Measurements from ENCODE around the gene SMPD1.

SMPD1 gene

GRCh38 chr11:6405052-6405667 is 14.9 kb downstream of the SMPD1 start:
- no peaks in the 10 kb centered on the region for H3K27me3 ChIP-seq (ENCODE audit: insufficient read depth, insufficient read length)
- H3K4me3 ChIP-seq (ENCODE audit: insufficient read length, low read depth), result no peak overlapping the region
- DNase-seq (ENCODE audit: low read depth, low spot score), result no peak
- TF ChIP-seq SUZ12 (IDR thresholded peaks at IDR 0.05; ENCODE audit: extremely low read depth, insufficient read depth, insufficient read length) (no peak), YY1 (IDR thresholded peaks at IDR 0.05; ENCODE audit: insufficient read depth, insufficient read length) (no peak), ZNF274 (IDR thresholded peaks at IDR 0.05; ENCODE audit: low read depth, low read length) (no peak)
- no peaks in the 10 kb centered on the region for H3K9me3 ChIP-seq (ENCODE audit: insufficient read depth, low read length)
- H3K36me3 ChIP-seq (ENCODE audit: insufficient read depth, insufficient read length, low read length), result peaks cover 16% of the 10 kb centered on the region
- peaks cover 11% of the 10 kb centered on the region for H3K4me1 ChIP-seq (ENCODE audit: insufficient read depth, insufficient read length)
- no peak overlapping the region for H3K9ac ChIP-seq (ENCODE audit: insufficient read length, low read depth)

- H3K4me1 ChIP-seq (ENCODE audit: insufficient read depth, insufficient read length), result peaks cover 11% of the 10 kb centered on the region
- H3K27me3 ChIP-seq (ENCODE audit: insufficient read depth, insufficient read length), result no peaks in the 10 kb centered on the region
- no peak overlapping the region for H3K9ac ChIP-seq (ENCODE audit: insufficient read length, low read depth)
- no peak overlapping the region for H3K4me3 ChIP-seq (ENCODE audit: insufficient read length, low read depth)
- no peaks in the 10 kb centered on the region for H3K9me3 ChIP-seq (ENCODE audit: insufficient read depth, low read length)
- H3K36me3 ChIP-seq (ENCODE audit: insufficient read depth, insufficient read length, low read length), result peaks cover 17% of the 10 kb centered on the region
- TF ChIP-seq YY1 (IDR thresholded peaks at IDR 0.05; ENCODE audit: insufficient read depth, insufficient read length) (no peak), SUZ12 (IDR thresholded peaks at IDR 0.05; ENCODE audit: extremely low read depth, insufficient read depth, insufficient read length) (no peak), ZNF274 (IDR thresholded peaks at IDR 0.05; ENCODE audit: low read depth, low read length) (no peak)
- DNase-seq (ENCODE audit: low read depth, low spot score), result no peak
Observed at GRCh38 chr11:6405846-6406245, 15.6 kb downstream of the SMPD1 start.

GRCh38 chr11:6406370-6406769 is 16.1 kb downstream of the SMPD1 start:
- no peak for DNase-seq (ENCODE audit: low read depth, low spot score)
- no peaks in the 10 kb centered on the region for H3K27me3 ChIP-seq (ENCODE audit: insufficient read depth, insufficient read length)
- peaks cover 11% of the 10 kb centered on the region for H3K4me1 ChIP-seq (ENCODE audit: insufficient read depth, insufficient read length)
- H3K36me3 ChIP-seq (ENCODE audit: insufficient read depth, insufficient read length, low read length), result peaks cover 12% of the 10 kb centered on the region
- TF ChIP-seq YY1 (IDR thresholded peaks at IDR 0.05; ENCODE audit: insufficient read depth, insufficient read length) (no peak), SUZ12 (IDR thresholded peaks at IDR 0.05; ENCODE audit: extremely low read depth, insufficient read depth, insufficient read length) (no peak), ZNF274 (IDR thresholded peaks at IDR 0.05; ENCODE audit: low read depth, low read length) (no peak)
- no peak overlapping the region for H3K4me3 ChIP-seq (ENCODE audit: insufficient read length, low read depth)
- no peaks in the 10 kb centered on the region for H3K9me3 ChIP-seq (ENCODE audit: insufficient read depth, low read length)
- H3K9ac ChIP-seq (ENCODE audit: insufficient read length, low read depth), result no peak overlapping the region

GRCh38 chr11:6410695-6411430 is 20.6 kb downstream of the SMPD1 start:
- no peak overlapping the region for H3K9ac ChIP-seq (ENCODE audit: insufficient read length, low read depth)
- H3K4me1 ChIP-seq (ENCODE audit: insufficient read depth, insufficient read length), result no peaks in the 10 kb centered on the region
- no peak for DNase-seq (ENCODE audit: low read depth, low spot score)
- H3K36me3 ChIP-seq (ENCODE audit: insufficient read depth, insufficient read length, low read length), result peaks cover 4% of the 10 kb centered on the region
- TF ChIP-seq YY1 (IDR thresholded peaks at IDR 0.05; ENCODE audit: insufficient read depth, insufficient read length), result no peak
- no peak for TF ChIP-seq SUZ12 (IDR thresholded peaks at IDR 0.05; ENCODE audit: extremely low read depth, insufficient read depth, insufficient read length)
- no peak for TF ChIP-seq ZNF274 (IDR thresholded peaks at IDR 0.05; ENCODE audit: low read depth, low read length)
- no peaks in the 10 kb centered on the region for H3K27me3 ChIP-seq (ENCODE audit: insufficient read depth, insufficient read length)
- no peaks in the 10 kb centered on the region for H3K9me3 ChIP-seq (ENCODE audit: insufficient read depth, low read length)
- no peak overlapping the region for H3K4me3 ChIP-seq (ENCODE audit: insufficient read length, low read depth)

GRCh38 chr11:6411594-6412031 is 21.3 kb downstream of the SMPD1 start:
- Histone ChIP-seq H3K9ac (ENCODE audit: insufficient read length, low read depth) (no peak overlapping the region), H3K27me3 (ENCODE audit: insufficient read depth, insufficient read length) (no peaks in the 10 kb centered on the region), H3K4me3 (ENCODE audit: insufficient read length, low read depth) (no peak overlapping the region), H3K4me1 (ENCODE audit: insufficient read depth, insufficient read length) (no peaks in the 10 kb centered on the region), H3K36me3 (ENCODE audit: insufficient read depth, insufficient read length, low read length) (peaks cover 4% of the 10 kb centered on the region), H3K9me3 (ENCODE audit: insufficient read depth, low read length) (no peaks in the 10 kb centered on the region)
- DNase-seq (ENCODE audit: low read depth, low spot score), result no peak
- no peak for TF ChIP-seq ZNF274 (IDR thresholded peaks at IDR 0.05; ENCODE audit: low read depth, low read length)
- TF ChIP-seq YY1 (IDR thresholded peaks at IDR 0.05; ENCODE audit: insufficient read depth, insufficient read length), result no peak
- no peak for TF ChIP-seq SUZ12 (IDR thresholded peaks at IDR 0.05; ENCODE audit: extremely low read depth, insufficient read depth, insufficient read length)

DNA sequence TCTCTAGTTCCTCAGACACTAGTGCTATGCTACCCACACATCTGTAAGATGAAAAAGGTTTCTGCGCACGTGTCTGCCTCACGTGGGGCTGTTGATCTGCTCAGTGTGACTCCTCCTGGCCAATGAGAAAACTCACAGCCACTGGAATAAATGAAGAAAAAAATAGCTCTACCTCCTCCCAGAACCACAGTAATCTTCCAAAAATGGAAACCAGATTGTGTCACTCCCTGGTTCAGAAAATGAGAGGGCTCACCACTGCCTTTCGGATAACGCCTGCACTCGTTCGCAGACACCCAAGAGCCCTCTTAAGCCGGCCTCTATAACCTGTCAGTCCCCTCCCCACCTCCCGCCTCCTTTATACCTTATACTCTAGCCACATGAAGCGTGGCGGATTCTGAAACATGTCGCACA is 23.5 kb downstream of the SMPD1 start:
- Histone ChIP-seq H3K36me3 (ENCODE audit: insufficient read depth, insufficient read length, low read length) (peaks cover 4% of the 10 kb centered on the region), H3K27me3 (ENCODE audit: insufficient read depth, insufficient read length) (peaks cover 8% of the 10 kb centered on the region)

GRCh38 chr11:6414874-6415328 is 24.6 kb downstream of the SMPD1 start:
- Histone ChIP-seq H3K36me3 (ENCODE audit: insufficient read depth, insufficient read length, low read length) (peaks cover 4% of the 10 kb centered on the region), H3K4me1 (ENCODE audit: insufficient read depth, insufficient read length) (peaks cover 3% of the 10 kb centered on the region), H3K9ac (ENCODE audit: insufficient read length, low read depth) (no peak overlapping the region), H3K4me3 (ENCODE audit: insufficient read length, low read depth) (no peak overlapping the region), H3K27me3 (ENCODE audit: insufficient read depth, insufficient read length) (peaks cover 17% of the 10 kb centered on the region), H3K9me3 (ENCODE audit: insufficient read depth, low read length) (no peaks in the 10 kb centered on the region)
- TF ChIP-seq SUZ12 (IDR thresholded peaks at IDR 0.05; ENCODE audit: extremely low read depth, insufficient read depth, insufficient read length) (no peak), ZNF274 (IDR thresholded peaks at IDR 0.05; ENCODE audit: low read depth, low read length) (no peak), YY1 (IDR thresholded peaks at IDR 0.05; ENCODE audit: insufficient read depth, insufficient read length) (no peak)
- DNase-seq (ENCODE audit: low read depth, low spot score), result no peak

More for the DNA sequence above, 23.5 kb downstream of the SMPD1 start:
- TF ChIP-seq YY1 (IDR thresholded peaks at IDR 0.05; ENCODE audit: insufficient read depth, insufficient read length) (no peak), SUZ12 (IDR thresholded peaks at IDR 0.05; ENCODE audit: extremely low read depth, insufficient read depth, insufficient read length) (no peak), ZNF274 (IDR thresholded peaks at IDR 0.05; ENCODE audit: low read depth, low read length) (no peak)
- no peaks in the 10 kb centered on the region for H3K9me3 ChIP-seq (ENCODE audit: insufficient read depth, low read length)
- no peaks in the 10 kb centered on the region for H3K4me1 ChIP-seq (ENCODE audit: insufficient read depth, insufficient read length)
- peak overlapping the region; percentile 13 for H3K9ac ChIP-seq (ENCODE audit: insufficient read length, low read depth)
- no peak overlapping the region for H3K4me3 ChIP-seq (ENCODE audit: insufficient read length, low read depth)
- no peak for DNase-seq (ENCODE audit: low read depth, low spot score)
